ENCODE data around the gene RNF113B.

The RNF113B gene

DNA sequence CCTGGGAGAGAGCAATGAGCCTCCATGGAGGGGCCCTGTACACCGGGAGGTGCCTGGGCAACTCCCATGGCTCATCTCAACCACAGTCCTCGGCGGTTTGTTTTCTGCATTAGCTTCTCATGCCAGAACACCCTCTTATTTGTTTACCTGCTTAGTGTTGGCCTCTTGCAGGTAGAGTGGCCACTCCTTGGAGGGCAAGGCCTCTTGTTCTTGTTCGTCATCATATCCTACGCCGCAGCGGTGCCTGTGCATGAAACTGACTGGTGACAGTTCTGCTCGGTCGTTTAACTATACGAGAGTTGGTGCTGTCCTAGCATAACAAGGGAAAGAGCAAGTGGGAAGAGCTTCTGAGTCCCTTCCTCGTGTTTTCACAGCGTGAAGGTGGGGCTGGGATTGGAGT, 40.5 kb upstream of the RNF113B start:
- Histone ChIP-seq H3K9me3 (ENCODE audit: control insufficient read depth, insufficient read depth, low read length) (no peaks in the 10 kb centered on the region), H3K36me3 (ENCODE audit: control insufficient read depth, insufficient read depth, low read length) (peaks cover 5% of the 10 kb centered on the region), H3K4me3 (ENCODE audit: low read length) (no peak overlapping the region), H3K4me1 (ENCODE audit: control insufficient read depth, insufficient read depth, low read length) (no peaks in the 10 kb centered on the region; the same call in 1 of the 2 replicates), H3K27ac (ENCODE audit: low read length) (no peak overlapping the region), H3K27me3 (ENCODE audit: control insufficient read depth, insufficient read depth, low read length) (no peaks in the 10 kb centered on the region)
- DNase-seq (ENCODE audit: low read depth, low spot score): no peak
- WGBS (ENCODE audit: insufficient coverage, insufficient read length): no CpG with 5 or more reads among the region's 12 CpGs

GRCh38 chr13:98216711-98217285, 39.7 kb upstream of the RNF113B start:
- WGBS (ENCODE audit: insufficient coverage, insufficient read length): no CpG with 5 or more reads among the region's 7 CpGs
- DNase-seq (ENCODE audit: low read depth, low spot score): no peak
- H3K9me3 ChIP-seq (ENCODE audit: control insufficient read depth, insufficient read depth, low read length): no peaks in the 10 kb centered on the region
- peaks cover 5% of the 10 kb centered on the region for H3K36me3 ChIP-seq (ENCODE audit: control insufficient read depth, insufficient read depth, low read length)
- H3K27me3 ChIP-seq (ENCODE audit: control insufficient read depth, insufficient read depth, low read length): no peaks in the 10 kb centered on the region
- H3K27ac ChIP-seq (ENCODE audit: low read length): no peak overlapping the region
- H3K4me1 ChIP-seq (ENCODE audit: control insufficient read depth, insufficient read depth, low read length): no peaks in the 10 kb centered on the region; the same call in 1 of the 2 replicates
- H3K4me3 ChIP-seq (ENCODE audit: low read length): no peak overlapping the region

DNA sequence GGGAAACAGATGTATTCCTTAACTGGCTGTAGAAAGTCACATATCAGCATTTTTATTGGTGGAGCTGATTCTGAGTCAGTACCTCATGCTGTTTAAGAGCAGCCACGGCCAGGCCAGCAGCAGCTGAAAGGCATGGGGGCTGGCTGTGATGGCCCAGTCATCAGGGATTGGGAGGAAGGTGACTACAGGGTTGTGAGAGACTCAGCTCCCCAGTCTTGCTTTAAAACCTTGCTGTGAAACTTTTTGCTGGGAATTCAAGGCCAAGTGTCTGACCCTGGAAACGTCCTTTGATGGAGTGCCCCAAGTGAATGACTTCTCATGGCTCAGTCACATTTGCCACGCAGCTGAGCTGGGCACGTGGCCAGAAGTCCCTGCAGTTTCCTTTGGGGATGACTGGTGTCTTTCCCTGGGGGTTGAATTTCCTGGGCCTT, 39.1 kb upstream of the RNF113B start:
- no peak for DNase-seq (ENCODE audit: low read depth, low spot score)
- Histone ChIP-seq H3K27me3 (ENCODE audit: control insufficient read depth, insufficient read depth, low read length) (no peaks in the 10 kb centered on the region), H3K4me1 (ENCODE audit: control insufficient read depth, insufficient read depth, low read length) (no peaks in the 10 kb centered on the region; the same call in 1 of the 2 replicates), H3K27ac (ENCODE audit: low read length) (no peak overlapping the region), H3K9me3 (ENCODE audit: control insufficient read depth, insufficient read depth, low read length) (no peaks in the 10 kb centered on the region), H3K36me3 (ENCODE audit: control insufficient read depth, insufficient read depth, low read length) (peaks cover 5% of the 10 kb centered on the region), H3K4me3 (ENCODE audit: low read length) (no peak overlapping the region)
- no CpG with 5 or more reads among the region's 4 CpGs for WGBS (ENCODE audit: insufficient coverage, insufficient read length)

DNA sequence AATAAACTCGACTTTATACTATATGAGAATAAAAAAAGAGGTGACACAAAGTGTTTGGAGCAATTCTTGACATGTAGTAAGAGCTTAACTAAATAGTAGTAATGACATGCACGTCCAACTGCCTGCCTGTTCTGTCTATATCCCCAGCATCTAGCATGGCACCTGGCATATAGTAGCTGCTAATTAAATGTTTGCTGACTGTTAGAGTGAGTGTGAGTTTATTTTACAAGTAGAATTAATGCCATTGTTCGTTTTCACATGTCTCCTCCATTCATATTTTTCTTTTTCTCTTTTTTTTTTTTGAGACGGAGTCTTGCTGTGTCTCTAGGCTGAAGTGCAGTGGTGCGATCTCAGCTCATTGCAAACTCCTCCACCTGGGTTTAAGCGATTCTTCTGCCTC, 38.4 kb upstream of the RNF113B start:
- no peak for DNase-seq (ENCODE audit: low read depth, low spot score)
- Histone ChIP-seq H3K36me3 (ENCODE audit: control insufficient read depth, insufficient read depth, low read length) (peaks cover 5% of the 10 kb centered on the region), H3K9me3 (ENCODE audit: control insufficient read depth, insufficient read depth, low read length) (no peaks in the 10 kb centered on the region), H3K27ac (ENCODE audit: low read length) (no peak overlapping the region), H3K27me3 (ENCODE audit: control insufficient read depth, insufficient read depth, low read length) (no peaks in the 10 kb centered on the region), H3K4me3 (ENCODE audit: low read length) (no peak overlapping the region), H3K4me1 (ENCODE audit: control insufficient read depth, insufficient read depth, low read length) (no peaks in the 10 kb centered on the region; the same call in 1 of the 2 replicates)
- no CpG with 5 or more reads among the region's 6 CpGs for WGBS (ENCODE audit: insufficient coverage, insufficient read length)

GRCh38 chr13:98214707-98215106, 37.6 kb upstream of the RNF113B start:
- peaks cover 5% of the 10 kb centered on the region for H3K36me3 ChIP-seq (ENCODE audit: control insufficient read depth, insufficient read depth, low read length)

GRCh38 chr13:98214008-98214643, 37.1 kb upstream of the RNF113B start:
- Histone ChIP-seq H3K36me3 (ENCODE audit: control insufficient read depth, insufficient read depth, low read length) (peaks cover 5% of the 10 kb centered on the region), H3K9me3 (ENCODE audit: control insufficient read depth, insufficient read depth, low read length) (no peaks in the 10 kb centered on the region), H3K27ac (ENCODE audit: low read length) (no peak overlapping the region), H3K4me1 (ENCODE audit: control insufficient read depth, insufficient read depth, low read length) (no peaks in the 10 kb centered on the region; the same call in 1 of the 2 replicates), H3K4me3 (ENCODE audit: low read length) (no peak overlapping the region), H3K27me3 (ENCODE audit: control insufficient read depth, insufficient read depth, low read length) (no peaks in the 10 kb centered on the region)
- no peak for DNase-seq (ENCODE audit: low read depth, low spot score)
- no CpG with 5 or more reads among the region's 16 CpGs for WGBS (ENCODE audit: insufficient coverage, insufficient read length)

More at GRCh38 chr13:98214707-98215106, 37.6 kb upstream of the RNF113B start:
- Histone ChIP-seq H3K4me1 (ENCODE audit: control insufficient read depth, insufficient read depth, low read length) (no peaks in the 10 kb centered on the region; the same call in 1 of the 2 replicates), H3K27ac (ENCODE audit: low read length) (no peak overlapping the region), H3K4me3 (ENCODE audit: low read length) (no peak overlapping the region), H3K27me3 (ENCODE audit: control insufficient read depth, insufficient read depth, low read length) (no peaks in the 10 kb centered on the region), H3K9me3 (ENCODE audit: control insufficient read depth, insufficient read depth, low read length) (no peaks in the 10 kb centered on the region)
- DNase-seq (ENCODE audit: low read depth, low spot score): no peak
- no CpG with 5 or more reads among the region's 6 CpGs for WGBS (ENCODE audit: insufficient coverage, insufficient read length)

- Histone ChIP-seq H3K36me3 (ENCODE audit: control insufficient read depth, insufficient read depth, low read length) (peaks cover 5% of the 10 kb centered on the region), H3K27ac (ENCODE audit: low read length) (no peak overlapping the region), H3K27me3 (ENCODE audit: control insufficient read depth, insufficient read depth, low read length) (no peaks in the 10 kb centered on the region), H3K4me3 (ENCODE audit: low read length) (no peak overlapping the region), H3K9me3 (ENCODE audit: control insufficient read depth, insufficient read depth, low read length) (no peaks in the 10 kb centered on the region), H3K4me1 (ENCODE audit: control insufficient read depth, insufficient read depth, low read length) (no peaks in the 10 kb centered on the region; the same call in 1 of the 2 replicates)
- no CpG with 5 or more reads among the region's 8 CpGs for WGBS (ENCODE audit: insufficient coverage, insufficient read length)
- no peak for DNase-seq (ENCODE audit: low read depth, low spot score)
These were observed 36.3 kb upstream of the RNF113B start for GRCh38 chr13:98213354-98213753.

DNA sequence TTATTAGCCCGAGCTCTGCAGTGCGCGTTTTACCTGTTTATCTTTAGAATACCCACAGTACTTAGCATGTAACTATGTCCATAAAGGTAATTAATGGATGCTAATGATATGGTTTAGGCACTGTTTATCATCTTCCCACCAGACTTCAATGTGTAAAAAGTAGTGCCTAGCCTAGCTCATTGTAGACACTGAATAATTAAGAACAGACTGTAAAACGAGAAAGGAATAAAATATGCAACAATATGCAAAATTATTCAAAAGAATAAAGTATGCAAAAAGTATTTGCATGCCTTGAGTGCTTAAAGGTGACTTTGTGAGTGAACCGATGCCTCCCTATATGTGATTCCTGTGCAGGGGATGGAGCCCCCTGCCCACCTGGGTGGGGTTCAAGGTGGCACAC, 35.7 kb upstream of the RNF113B start:
- Histone ChIP-seq H3K36me3 (ENCODE audit: control insufficient read depth, insufficient read depth, low read length) (peaks cover 5% of the 10 kb centered on the region), H3K27me3 (ENCODE audit: control insufficient read depth, insufficient read depth, low read length) (no peaks in the 10 kb centered on the region), H3K9me3 (ENCODE audit: control insufficient read depth, insufficient read depth, low read length) (no peaks in the 10 kb centered on the region), H3K27ac (ENCODE audit: low read length) (no peak overlapping the region), H3K4me1 (ENCODE audit: control insufficient read depth, insufficient read depth, low read length) (no peaks in the 10 kb centered on the region; the same call in 1 of the 2 replicates), H3K4me3 (ENCODE audit: low read length) (no peak overlapping the region)
- WGBS (ENCODE audit: insufficient coverage, insufficient read length): no CpG with 5 or more reads among the region's 5 CpGs
- no peak for DNase-seq (ENCODE audit: low read depth, low spot score)

- WGBS (ENCODE audit: insufficient coverage, insufficient read length): no CpG with 5 or more reads among the region's 5 CpGs
- no peak for DNase-seq (ENCODE audit: low read depth, low spot score)
- peaks cover 4% of the 10 kb centered on the region; the same call in 1 of the 2 replicates for H3K36me3 ChIP-seq (ENCODE audit: control insufficient read depth, insufficient read depth, low read length)
- H3K4me3 ChIP-seq (ENCODE audit: low read length): no peak overlapping the region
- H3K9me3 ChIP-seq (ENCODE audit: control insufficient read depth, insufficient read depth, low read length): no peaks in the 10 kb centered on the region
- 0 out of 2 replicates have a peak, but pooled peaks cover 2% of the 10 kb centered on the region for H3K4me1 ChIP-seq (ENCODE audit: control insufficient read depth, insufficient read depth, low read length)
- no peak overlapping the region for H3K27ac ChIP-seq (ENCODE audit: low read length)
- no peaks in the 10 kb centered on the region for H3K27me3 ChIP-seq (ENCODE audit: control insufficient read depth, insufficient read depth, low read length)
These were observed 31.5 kb upstream of the RNF113B start for GRCh38 chr13:98208606-98209005.

DNA sequence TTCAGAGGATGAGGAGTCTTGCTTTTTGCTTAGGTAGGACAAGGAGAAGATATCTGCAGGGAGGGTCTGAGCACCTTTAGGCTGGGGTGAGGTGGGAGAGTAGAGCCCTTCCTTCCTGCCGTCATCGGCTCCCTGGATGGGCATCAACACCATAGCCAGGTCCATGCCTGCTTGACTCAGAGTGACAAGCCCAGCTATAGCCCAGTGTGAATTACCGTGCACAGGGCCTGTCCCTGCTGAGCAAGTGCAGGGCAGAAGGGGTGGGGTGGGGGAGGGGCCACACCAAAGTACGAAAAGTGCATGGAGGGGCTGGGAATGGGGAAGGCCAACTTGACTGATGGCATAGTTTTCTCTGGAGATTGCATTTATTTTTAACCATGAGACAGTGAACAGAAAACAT, 30.3 kb upstream of the RNF113B start:
- Histone ChIP-seq H3K36me3 (ENCODE audit: control insufficient read depth, insufficient read depth, low read length) (no peaks in the 10 kb centered on the region), H3K27ac (ENCODE audit: low read length) (no peak overlapping the region), H3K4me1 (ENCODE audit: control insufficient read depth, insufficient read depth, low read length) (0 out of 2 replicates have a peak, but pooled peaks cover 2% of the 10 kb centered on the region), H3K27me3 (ENCODE audit: control insufficient read depth, insufficient read depth, low read length) (no peaks in the 10 kb centered on the region), H3K9me3 (ENCODE audit: control insufficient read depth, insufficient read depth, low read length) (no peaks in the 10 kb centered on the region), H3K4me3 (ENCODE audit: low read length) (no peak overlapping the region)
- WGBS (ENCODE audit: insufficient coverage, insufficient read length): no CpG with 5 or more reads among the region's 4 CpGs
- no peak for DNase-seq (ENCODE audit: low read depth, low spot score)
